Measurements from ENCODE around the gene WASF2. TPM values are rescaled to one million over a fixed set of nuclear protein-coding genes. Genes with fewer than 3 reads are reported as not detected.
A peak's percentile ranks its signal among the peaks of the same experiment; 100 is the strongest.

Gene WASF2
- total and polyA plus RNA-seq, 2 of the 8 experiments (the other 6 are each of a cell fraction or from before 2014, with no cell fraction given), result 32.1 to 86.6 TPM

- POLR2A ChIA-PET (ENCODE audit: partially characterized antibody), result interaction anchor here (0.8 to 2.2 kb wide), 5 partner anchors 8 to 102 kb away, joined by 3 to 10 read pairs (median 5); no protein-coding TSS in a partner anchor
- no peak overlapping the region for H3K56ac ChIP-seq (replicated peaks; ENCODE audit: insufficient read length, low read depth, low read length)
- H3K18ac ChIP-seq (ENCODE audit: extremely low read depth, low read length), result peak overlapping the region; percentile 87
- no peaks in the 10 kb centered on the region for H3K79me2 ChIP-seq (ENCODE audit: control insufficient read depth in 1 of 2, insufficient read depth in 2 of 2, low read length in 2 of 2)
- peak overlapping the region; percentile 98 for H2BK20ac ChIP-seq (ENCODE audit: low read length)
- no peaks in the 10 kb centered on the region for H3K23me2 ChIP-seq (ENCODE audit: low read depth, low read length)
- H3K79me1 ChIP-seq (ENCODE audit: low read depth, low read length), result no peaks in the 10 kb centered on the region
- H3K4me3 ChIP-seq (ENCODE audit: extremely low read depth in 1 of 4, insufficient read depth in 2 of 4, low read depth in 3 of 4, low read length in 4 of 4), result no peak overlapping the region
- DNase-seq (ENCODE audit: low read depth in 1 of 2, low spot score in 2 of 2) (peak in 1 of 2 experiments; percentile 67), FAIRE-seq (no peak)
- no peak overlapping the region for H3K4ac ChIP-seq (replicated peaks; ENCODE audit: insufficient read length, low read depth, low read length)
- H3K14ac ChIP-seq (ENCODE audit: insufficient read length), result no peak overlapping the region
- peak overlapping the region; percentile 95 for H2BK5ac ChIP-seq (ENCODE audit: low read depth, low read length)
- peak overlapping the region; percentile 60; the same call in 1 of the 2 replicates for H2AFZ ChIP-seq (ENCODE audit: low read length)
- no peaks in the 10 kb centered on the region for H3K9me3 ChIP-seq (ENCODE audit: insufficient read depth in 2 of 2, low read depth in 1 of 2, low read length in 1 of 2)
- 0 out of 2 replicates have a peak overlapping the region, but pooled peaks have one; percentile 5 for H2AK5ac ChIP-seq (ENCODE audit: low read depth, low read length)
- no peaks in the 10 kb centered on the region for H3K27me3 ChIP-seq (replicated peaks in 1 of 4; ENCODE audit: control insufficient read depth in 3 of 4, extremely low read depth in 1 of 4, insufficient read depth in 3 of 4, low read length in 3 of 4)
- peak overlapping the region; percentile 13 for H4K5ac ChIP-seq (ENCODE audit: insufficient read length, low read depth, low read length)
- H2BK15ac ChIP-seq (ENCODE audit: low read length), result peak overlapping the region; percentile 81; the same call in 1 of the 2 replicates
- no peaks in the 10 kb centered on the region for H4K20me1 ChIP-seq (replicated peaks in 1 of 2; ENCODE audit: control insufficient read depth in 1 of 2, insufficient read depth in 2 of 2, low read length in 2 of 2)
- no peaks in the 10 kb centered on the region for H3K36me3 ChIP-seq (ENCODE audit: control insufficient read depth in 2 of 4, insufficient read depth in 4 of 4, low read length in 3 of 4)
- H3K23ac ChIP-seq (ENCODE audit: insufficient read length), result no peak overlapping the region
- H2BK12ac ChIP-seq (ENCODE audit: low read depth, low read length), result peak overlapping the region; percentile 88
- peak overlapping the region; percentile 94 for H2BK120ac ChIP-seq (replicated peaks; ENCODE audit: low read depth, low read length)
- CTCF ChIA-PET (ENCODE audit: partially characterized antibody), result interaction anchor here (0.6 to 7.1 kb wide), 19 partner anchors 8 to 428 kb away, joined by 3 to 48 read pairs (median 4); no protein-coding TSS in a partner anchor
- 86% methylated on average over 4 of the region's 13 CpGs; no CpG with 5 or more reads in 1 of the 2 experiments for WGBS, 2 experiments (ENCODE audit: extremely low coverage in 1 of 2, insufficient coverage in 1 of 2, insufficient read length in 1 of 2, insufficient replicate concordance in 2 of 2, low coverage in 1 of 2, low lambda C conversion rate in 2 of 2, missing lambda C conversion rate in 1 of 2)
- peak overlapping the region in 1 of 2 experiments; percentile 2; a peak in 1 of 4 replicates for H3K4me2 ChIP-seq (ENCODE audit: insufficient read depth in 1 of 2, low read depth in 2 of 2, low read length in 2 of 2)
- no peak overlapping the region for H3K27ac ChIP-seq (ENCODE audit: low read depth, low read length)
- H3K9ac ChIP-seq (replicated peaks in 1 of 4; ENCODE audit: extremely low read depth in 1 of 4, low read depth in 3 of 4, low read length in 3 of 4), result no peak overlapping the region
- peak overlapping the region; percentile 91 for H4K91ac ChIP-seq (replicated peaks; ENCODE audit: insufficient read length, low read length)
- no peak overlapping the region; the same call in none of the 2 replicates for H4K8ac ChIP-seq (ENCODE audit: extremely low read depth, insufficient read depth, low read length)
- peaks cover 0 to 14% (median 6%) of the 10 kb centered on the region in 4 experiments; a peak in 5 of 7 replicates for H3K4me1 ChIP-seq (replicated peaks in 1 of 4; ENCODE audit: control insufficient read depth in 3 of 4, insufficient read depth in 4 of 4, low read length in 3 of 4)
Measured at GRCh38 chr1:27504588-27505419, 14.8 kb upstream of the WASF2 start.

Measured in H1 (cell line).